K562 (cell line): ENCODE results near the gene PPIF.

Source experiments
- EZH2 ChIP-seq: IDR thresholded peaks from 2 replicates; pipeline ENCODE4 v1.6.1; 2012; ENCODE audit warnings: low read depth, mild to moderate bottlenecking, inconsistent platforms, low read length, borderline replicate concordance
- FOXK1 ChIP-seq: sonication (generic); formaldehyde crosslinking; IDR thresholded peaks from 2 replicates; pipeline ENCODE4 v1.8.0; 2022; ENCODE audit warnings: missing genetic modification reagents, mild to moderate bottlenecking, borderline replicate concordance
- HDAC1 ChIP-seq, 2 experiments: fragments of 450-650 bp; IDR thresholded peaks; 2 replicates each; pipeline ENCODE4 v1.6.1; 2016 to 2017; ENCODE audit warnings: inconsistent platforms in 1 of 2, mild to moderate bottlenecking in 1 of 2, moderate library complexity in 1 of 2
- TEAD4 ChIP-seq, 2 experiments: sonication (generic) in 1 of 2; formaldehyde crosslinking in 1 of 2; IDR thresholded peaks; 2 replicates each; pipeline versions ENCODE4 v1.6.1 to v1.8.0; 2012 to 2022; ENCODE audit warnings: borderline replicate concordance in 1 of 2, inconsistent platforms in 1 of 2, low read length in 1 of 2, mild to moderate bottlenecking in 1 of 2, missing genetic modification reagents in 1 of 2
- TF ChIP-seq, protein P1 (sequence below), 3 experiments: IDR thresholded peaks in 2 of 3; conservative IDR thresholded peaks in 1 of 3; 2 replicates each; pipeline ENCODE4 v1.5.1; 2011 to 2012; ENCODE audit warnings: low read length in 3 of 3, mild to moderate bottlenecking in 3 of 3, control low read depth in 2 of 3, improper control_type of control experiment in 1 of 3, inconsistent platforms in 1 of 3, low read depth in 1 of 3, mixed read lengths in 1 of 3, moderate library complexity in 1 of 3; ENCODE audit not compliant: insufficient read depth in 2 of 3

GRCh38 chr10:79335094-79335469 is 12.2 kb upstream of the PPIF start:
- TF ChIP-seq, protein P1, sequence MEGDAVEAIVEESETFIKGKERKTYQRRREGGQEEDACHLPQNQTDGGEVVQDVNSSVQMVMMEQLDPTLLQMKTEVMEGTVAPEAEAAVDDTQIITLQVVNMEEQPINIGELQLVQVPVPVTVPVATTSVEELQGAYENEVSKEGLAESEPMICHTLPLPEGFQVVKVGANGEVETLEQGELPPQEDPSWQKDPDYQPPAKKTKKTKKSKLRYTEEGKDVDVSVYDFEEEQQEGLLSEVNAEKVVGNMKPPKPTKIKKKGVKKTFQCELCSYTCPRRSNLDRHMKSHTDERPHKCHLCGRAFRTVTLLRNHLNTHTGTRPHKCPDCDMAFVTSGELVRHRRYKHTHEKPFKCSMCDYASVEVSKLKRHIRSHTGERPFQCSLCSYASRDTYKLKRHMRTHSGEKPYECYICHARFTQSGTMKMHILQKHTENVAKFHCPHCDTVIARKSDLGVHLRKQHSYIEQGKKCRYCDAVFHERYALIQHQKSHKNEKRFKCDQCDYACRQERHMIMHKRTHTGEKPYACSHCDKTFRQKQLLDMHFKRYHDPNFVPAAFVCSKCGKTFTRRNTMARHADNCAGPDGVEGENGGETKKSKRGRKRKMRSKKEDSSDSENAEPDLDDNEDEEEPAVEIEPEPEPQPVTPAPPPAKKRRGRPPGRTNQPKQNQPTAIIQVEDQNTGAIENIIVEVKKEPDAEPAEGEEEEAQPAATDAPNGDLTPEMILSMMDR (IDR thresholded peaks at IDR 0.05 in 2 of 3, conservative IDR thresholded peaks at IDR 0.05 in 1 of 3; ENCODE audit: insufficient read depth in 2 of 3, low read depth in 1 of 3, low read length in 3 of 3), result no peak
- TF ChIP-seq HDAC1 (IDR thresholded peaks at IDR 0.05) (no peak), TEAD4 (IDR thresholded peaks at IDR 0.05; ENCODE audit: low read length) (no peak), TEAD4 (CRISPR knock-in tag; IDR thresholded peaks at IDR 0.05; ENCODE audit: borderline replicate concordance) (no peak), EZH2 (no peak), FOXK1 (CRISPR knock-in tag) (no peak)
